B cell (primary cell): ENCODE measurements around the gene MAGEB6. TPM values are rescaled to one million over a fixed set of nuclear protein-coding genes. Genes with fewer than 3 reads are reported as not detected.

Experiments
- ATAC-seq: fragments of 200-7000 bp; cut with Tn5 transposase; one replicate; pipeline ENCODE4 v1.10.0; 2021; ENCODE audit warnings: low read depth, mild to moderate bottlenecking, moderate number of reproducible peaks, moderate library complexity
- CTCF ChIA-PET: fragments of 350-600 bp; sonication (Branson Sonifier 250); formaldehyde crosslinking; loops from one replicate; lab custom pipeline; 2021; ENCODE audit warnings: antibody characterized with exemption, inconsistent platforms; lab: Charles Lee
- POLR2A ChIA-PET: fragments of 350-600 bp; sonication (Branson Sonifier 250); formaldehyde crosslinking; loops from one replicate; lab custom pipeline; 2021; ENCODE audit warnings: antibody characterized with exemption; lab: Charles Lee
- DNase-seq: peaks from one replicate; pipeline ENCODE4 v3.0.0; 2013
- H2AFZ ChIP-seq: 2 replicates; pipeline ENCODE4 v1.6.1; 2012; ENCODE audit warnings: mild to moderate bottlenecking, low read depth, low read length; ENCODE audit not compliant: insufficient read depth, poor library complexity, severe bottlenecking
- H3K27ac ChIP-seq, 2 donors: 1 replicate in 1 of 2; 2 replicates in 1 of 2; pipeline ENCODE4 v1.5.1; 2012 to 2013; ENCODE audit warnings: low read length in 2 of 2, mild to moderate bottlenecking in 2 of 2, moderate library complexity in 1 of 2
- H3K27me3 ChIP-seq, 4 experiments: fragments of 200-600 bp in 1 of 4; sonication (generic) in 1 of 4; replicated peaks in 1 of 4; 1 replicate in 2 of 4; 2 replicates in 2 of 4; pipeline versions ENCODE4 v1.6.1 to v1.7.0; 2013 to 2016; ENCODE audit warnings: low read length in 3 of 4, mild to moderate bottlenecking in 2 of 4, mixed read lengths in 1 of 4, moderate library complexity in 1 of 4; ENCODE audit not compliant: insufficient read depth in 4 of 4, control insufficient read depth in 3 of 4; ENCODE audit errors: control extremely low read depth in 1 of 4
- H3K36me3 ChIP-seq, 2 experiments: replicated peaks in 1 of 2; 1 replicate in 1 of 2; 2 replicates in 1 of 2; pipeline versions ENCODE4 v1.6.1 to v1.7.1; 2013; ENCODE audit warnings: low read length in 1 of 2; ENCODE audit not compliant: insufficient read depth in 2 of 2, control insufficient read depth in 1 of 2; ENCODE audit errors: control extremely low read depth in 1 of 2, extremely low read depth in 1 of 2
- H3K4me1 ChIP-seq, 2 donors: fragments of 200-600 bp in 1 of 2; sonication (generic) in 1 of 2; 1 replicate in 1 of 2; 2 replicates in 1 of 2; pipeline versions ENCODE4 v1.5.1 to v1.6.1; 2013 to 2017; ENCODE audit warnings: low read length in 2 of 2; ENCODE audit not compliant: control insufficient read depth in 2 of 2, insufficient read depth in 2 of 2
- H3K4me2 ChIP-seq: replicated peaks from 2 replicates; pipeline ENCODE3; 2012; ENCODE audit warnings: mild to moderate bottlenecking, low read depth, low read length; ENCODE audit not compliant: poor library complexity, severe bottlenecking
- H3K4me3 ChIP-seq, 5 experiments: fragments of 200-600 bp in 1 of 5; sonication (generic) in 1 of 5; 1 replicate in 3 of 5; 2 replicates in 2 of 5; pipeline versions ENCODE4 v1.5.1 to v1.7.0; 2011 to 2016; ENCODE audit warnings: low read length in 4 of 5, mild to moderate bottlenecking in 4 of 5, low read depth in 2 of 5, control low read depth in 1 of 5, moderate library complexity in 1 of 5; ENCODE audit not compliant: insufficient read depth in 1 of 5; ENCODE audit errors: control extremely low read depth in 1 of 5, extremely low read depth in 1 of 5
- H3K79me2 ChIP-seq: fragments of 200-600 bp; sonication (generic); one replicate; pipeline ENCODE4 v1.6.0; 2016; ENCODE audit warnings: low read length; ENCODE audit not compliant: control insufficient read depth, insufficient read depth
- H3K9ac ChIP-seq: fragments of 200-600 bp; sonication (generic); 2 replicates; pipeline ENCODE4 v1.6.1; 2017; ENCODE audit warnings: mild to moderate bottlenecking, low read length, moderate library complexity
- H3K9me3 ChIP-seq, 3 donors: one replicate each; pipeline versions ENCODE4 v1.6.1 to v1.7.1; 2013; ENCODE audit warnings: low read length in 2 of 3; ENCODE audit not compliant: control insufficient read depth in 2 of 3, insufficient read depth in 1 of 3; ENCODE audit errors: control extremely low read depth in 1 of 3
- H4K20me1 ChIP-seq: 2 replicates; pipeline ENCODE4 v1.6.0; 2012; ENCODE audit warnings: mild to moderate bottlenecking, low read length; ENCODE audit not compliant: insufficient read depth, control insufficient read depth, poor library complexity, severe bottlenecking
- H3K27ac Mint-ChIP-seq: one replicate; pipeline ENCODE4 v1.8.0; 2021; ENCODE audit warnings: mixed read lengths
- H3K27me3 Mint-ChIP-seq: one replicate; pipeline ENCODE4 v1.8.0; 2021; ENCODE audit warnings: mixed read lengths
- H3K4me1 Mint-ChIP-seq: one replicate; pipeline ENCODE4 v1.8.0; 2021; ENCODE audit warnings: mixed read lengths
- H3K4me3 Mint-ChIP-seq: one replicate; pipeline ENCODE4 v1.8.0; 2021; ENCODE audit warnings: mixed read lengths
- H3K9me3 Mint-ChIP-seq: one replicate; pipeline ENCODE4 v1.8.0; 2022; ENCODE audit warnings: mixed read lengths; ENCODE audit not compliant: insufficient read depth
- CTCF ChIP-seq: fragments of 200-600 bp; IDR thresholded peaks from one replicate; pipeline ENCODE4 v1.8.0; 2022; ENCODE audit warnings: antibody characterized with exemption, mild to moderate bottlenecking
- EZH2 ChIP-seq: IDR thresholded peaks from 2 replicates; pipeline ENCODE4 v1.6.1; 2012; ENCODE audit warnings: borderline replicate concordance, low read depth, mild to moderate bottlenecking, moderate library complexity, low read length; ENCODE audit not compliant: insufficient read depth, poor library complexity, severe bottlenecking
- WGBS: methylation state at CpG from one replicate; pipeline ENCODE4 v1.1.5; 2013; ENCODE audit warnings: missing lambda C conversion rate; ENCODE audit not compliant: insufficient coverage; 5-methylcytosine and 5-hydroxymethylcytosine counted together
- intact Hi-C: fragments of 100-400 bp; cut with micrococcal nuclease; formaldehyde crosslinking; loops from one replicate; pipeline ENCODE4 v1.10.0; 2022
- polyA plus RNA-seq: library from polyadenylated mRNA; depleted of rRNA; stranded (reverse); fragments of >200 nt; gene quantifications from 2 replicates; pipeline ENCODE4 v1.2.3, GENCODE V29; 2012
- total RNA-seq, 2 donors: library from RNA; stranded (reverse); fragments of 120-200 nt in 1 of 2; gene quantifications; 1 replicate in 1 of 2; 2 replicates in 1 of 2; pipeline versions ENCODE4 v1.2.3 to v1.2.4, GENCODE V29; 2013 to 2022

The MAGEB6 gene
- total and polyA plus RNA-seq, 2 donors (not counting 1 experiment from before 2014, with no cell fraction given), result not detected

- H3K27ac ChIP-seq, result no peak overlapping the region
Observed at GRCh38 chrX:26208012-26208411, 15.8 kb downstream of the MAGEB6 start.

GRCh38 chrX:26215869-26216268, 23.6 kb downstream of the MAGEB6 start, which contains the start of gene MAGEB5:
TSS of gene MAGEB5 (plus strand) at chrX:26216169. CDS start at chrX:26217302, 1,133 bp downstream.
- no peak for ATAC-seq
- Histone ChIP-seq H3K4me2 (no peak within 1 kb of the TSS), H4K20me1 (no peaks in the 10 kb centered on the region), H3K27me3 (no peaks in the 10 kb centered on the region), H3K9ac (no peak within 1 kb of the TSS), H2AFZ (no peak within 1 kb of the TSS), H3K9me3 (peaks cover 0 to 4% (median 0%) of the 10 kb centered on the region in 3 donors), H3K4me1 (no peaks in the 10 kb centered on the region), H3K27ac (no peak within 1 kb of the TSS), H3K36me3 (no peaks in the 10 kb centered on the region), H3K79me2 (no peaks in the 10 kb centered on the region), H3K4me3 (no peak within 1 kb of the TSS)
- intact Hi-C loops, result no loop called here
- ChIA-PET CTCF (no interaction called here), POLR2A (no interaction called here)
- Mint-ChIP-seq H3K27ac (no peak within 1 kb of the TSS), H3K4me3 (no peak within 1 kb of the TSS), H3K4me1 (no peaks in the 10 kb centered on the region), H3K27me3 (no peaks in the 10 kb centered on the region), H3K9me3 (peaks cover 4% of the 10 kb centered on the region)
- WGBS, result no CpG with 5 or more reads among the region's 5 CpGs
- no peak for DNase-seq
- TF ChIP-seq EZH2 (no peak), CTCF (no peak)

More at GRCh38 chrX:26208012-26208411, 15.8 kb downstream of the MAGEB6 start:
- no peaks in the 10 kb centered on the region for H3K36me3 ChIP-seq
- DNase-seq (no peak), ATAC-seq (no peak)
- TF ChIP-seq CTCF, result no peak
- no peak for TF ChIP-seq EZH2
- H3K4me3 Mint-ChIP-seq, result no peak overlapping the region
- no peak overlapping the region for H3K4me2 ChIP-seq
- H3K27ac Mint-ChIP-seq, result no peak overlapping the region
- H3K9me3 ChIP-seq, result no peaks in the 10 kb centered on the region
- no peak overlapping the region for H3K4me3 ChIP-seq
- H3K9me3 Mint-ChIP-seq, result no peaks in the 10 kb centered on the region
- H4K20me1 ChIP-seq, result no peaks in the 10 kb centered on the region
- ChIA-PET CTCF (no interaction called here), POLR2A (no interaction called here)
- no peaks in the 10 kb centered on the region for H3K4me1 Mint-ChIP-seq
- H3K27me3 ChIP-seq, result no peaks in the 10 kb centered on the region
- intact Hi-C loops, result no loop called here
- no peaks in the 10 kb centered on the region for H3K27me3 Mint-ChIP-seq
- H3K9ac ChIP-seq, result no peak overlapping the region
- no peak overlapping the region for H2AFZ ChIP-seq
- WGBS, result 90% methylated on average over 2 of the region's 3 CpGs
- no peaks in the 10 kb centered on the region for H3K79me2 ChIP-seq
- no peaks in the 10 kb centered on the region for H3K4me1 ChIP-seq
